Endothelial cell of umbilical vein (primary cell): ENCODE measurements around the gene SERPINB4. TPM values are rescaled to one million over a fixed set of nuclear protein-coding genes. Genes with fewer than 3 reads are reported as not detected.
"Not testable (repeated sequence)": the region's sequence is repeated elsewhere in the genome, so short reads cannot be mapped to it uniquely, and the experiment has no call there.

ENCODE experiments used
- BruUV-seq: library from RNA; stranded (reverse); fragments of 400-500 nt; replicated peaks from 2 replicates; lab custom pipeline; 2021; lab: Mats Ljungman, UMichigan
- CTCF ChIA-PET: fragments of 300-600, 350-600 bp; sonication (Branson Sonifier 250); formaldehyde crosslinking; loops from one replicate; lab custom pipeline; 2021; ENCODE audit warnings: antibody characterized with exemption, inconsistent platforms; lab: Charles Lee
- POLR2A ChIA-PET: fragments of 300-600, 350-600 bp; sonication (Branson Sonifier 250); formaldehyde crosslinking; loops from one replicate; lab custom pipeline; 2021; ENCODE audit warnings: antibody characterized with exemption, inconsistent platforms; lab: Charles Lee
- DNase-seq: peaks from one replicate; pipeline ENCODE4 v3.0.0-alpha.2; 2011; ENCODE audit warnings: low read depth, low spot score
- FAIRE-seq: peaks from 2 replicates; lab custom pipeline; 2011; peaks lifted over from hg19 to GRCh38; lab: Jason Lieb, UNC
- H2AFZ ChIP-seq: 2 replicates; pipeline ENCODE4 v1.6.0; 2012; ENCODE audit warnings: low read depth, low read length, control low read depth, inconsistent platforms
- H3K27ac ChIP-seq: 2 replicates; pipeline ENCODE4 v1.5.1; 2011; ENCODE audit warnings: low read depth, mild to moderate bottlenecking, control low read depth, low read length, moderate library complexity; ENCODE audit not compliant: insufficient read depth
- H3K27me3 ChIP-seq, 2 experiments: 2 replicates each; pipeline versions ENCODE4 v1.6.0 to v1.6.1; 2011; ENCODE audit warnings: low read length in 2 of 2, mixed read lengths in 1 of 2; ENCODE audit not compliant: control insufficient read depth in 2 of 2, insufficient read depth in 2 of 2
- H3K36me3 ChIP-seq, 2 experiments: 2 replicates in 1 of 2; 3 replicates in 1 of 2; pipeline ENCODE4 v1.5.1; 2011; ENCODE audit warnings: low read length in 2 of 2, mild to moderate bottlenecking in 1 of 2, moderate library complexity in 1 of 2; ENCODE audit not compliant: control insufficient read depth in 2 of 2, insufficient read depth in 2 of 2; ENCODE audit errors: extremely low read depth in 1 of 2
- H3K4me1 ChIP-seq: 3 replicates; pipeline ENCODE4 v1.5.1; 2011; ENCODE audit warnings: mild to moderate bottlenecking, low read length; ENCODE audit not compliant: control insufficient read depth, insufficient read depth; ENCODE audit errors: extremely low read depth
- H3K4me2 ChIP-seq: 2 replicates; pipeline ENCODE4 v1.6.1; 2011; ENCODE audit warnings: low read length, control low read depth, mixed read lengths; ENCODE audit not compliant: insufficient read depth
- H3K4me3 ChIP-seq, 3 experiments: fragments of 200-600 bp in 1 of 3; sonication (generic), shearing (Covaris generic) in 1 of 3; replicated peaks in 1 of 3; 2 replicates each; pipeline ENCODE4 v1.5.1; 2011 to 2016; ENCODE audit warnings: control low read depth in 3 of 3, low read length in 3 of 3, mild to moderate bottlenecking in 2 of 3, inconsistent platforms in 1 of 3, low read depth in 1 of 3, moderate library complexity in 1 of 3; ENCODE audit not compliant: insufficient read depth in 1 of 3
- H3K79me2 ChIP-seq: 2 replicates; pipeline ENCODE4 v1.6.0; 2012; ENCODE audit warnings: low read length, inconsistent platforms; ENCODE audit not compliant: control insufficient read depth, insufficient read depth
- H3K9ac ChIP-seq: replicated peaks from 2 replicates; pipeline ENCODE3; 2011; ENCODE audit warnings: low read length, control low read depth; ENCODE audit not compliant: insufficient read depth; ENCODE audit errors: extremely low read depth
- H3K9me1 ChIP-seq: replicated peaks from 3 replicates; pipeline ENCODE4 v1.6.0; 2011; ENCODE audit warnings: mild to moderate bottlenecking, low read length; ENCODE audit not compliant: control insufficient read depth, insufficient read depth; ENCODE audit errors: extremely low read depth
- H3K9me3 ChIP-seq: replicated peaks from 2 replicates; pipeline ENCODE4 v1.5.1; 2012; ENCODE audit warnings: low read length, inconsistent platforms; ENCODE audit not compliant: control insufficient read depth, insufficient read depth
- H4K20me1 ChIP-seq: replicated peaks from 2 replicates; pipeline ENCODE3; 2011; ENCODE audit warnings: mild to moderate bottlenecking, low read length; ENCODE audit not compliant: control insufficient read depth, insufficient read depth; ENCODE audit errors: extremely low read depth
- EZH2 ChIP-seq: IDR thresholded peaks from 2 replicates; pipeline ENCODE4 v1.6.1; 2012; ENCODE audit warnings: borderline replicate concordance, low read depth, mild to moderate bottlenecking, moderate library complexity, low read length, inconsistent platforms; ENCODE audit not compliant: severe bottlenecking
- FOS ChIP-seq: IDR thresholded peaks from 2 replicates; pipeline ENCODE4 v1.6.1; 2011; ENCODE audit warnings: mild to moderate bottlenecking, low read length, moderate library complexity, borderline replicate concordance; ENCODE audit not compliant: insufficient read depth
- GATA2 ChIP-seq: IDR thresholded peaks from 2 replicates; pipeline ENCODE4 v1.7.0; 2011; ENCODE audit warnings: low read depth, mild to moderate bottlenecking, moderate library complexity, mixed read lengths, low read length; ENCODE audit not compliant: insufficient read length, insufficient read depth
- JUN ChIP-seq: IDR thresholded peaks from 2 replicates; pipeline ENCODE4 v1.6.1; 2011; ENCODE audit warnings: borderline replicate concordance, low read depth; ENCODE audit not compliant: insufficient read length, insufficient read depth
- MYC ChIP-seq: IDR thresholded peaks from one replicate; pipeline ENCODE4 v1.6.1; 2011; ENCODE audit warnings: mild to moderate bottlenecking, low read depth, low read length
- POLR2A ChIP-seq: IDR thresholded peaks from 2 replicates; pipeline ENCODE4 v1.6.1; 2012; ENCODE audit warnings: low read depth, mild to moderate bottlenecking, control low read depth, low read length
- POLR2AphosphoS5 ChIP-seq: IDR thresholded peaks from 2 replicates; pipeline ENCODE4 v1.6.1; 2012; ENCODE audit warnings: low read depth, mild to moderate bottlenecking, control low read depth, low read length, moderate library complexity; ENCODE audit not compliant: insufficient read depth
- dilution Hi-C: fragments of 300-500 bp; cut with MboI; formaldehyde crosslinking; loops from one replicate; pipeline ENCODE4 v1.15.0; 2019; ENCODE audit warnings: low sequenced_read_pairs; ENCODE audit not compliant: extremely low pct_ligation_motif_present
- intact Hi-C: fragments of 100-400 bp; cut with micrococcal nuclease; formaldehyde crosslinking; loops from one replicate; pipeline ENCODE4 v1.10.0; 2022
- polyA plus RNA-seq, 4 experiments: library from polyadenylated mRNA; depleted of rRNA in 3 of 4; stranded (reverse) in 3 of 4; unstranded in 1 of 4; fragments of >200 nt; gene quantifications; 2 replicates each; pipeline versions ENCODE4 v1.2.1 to v1.2.3, GENCODE V29; 2011 to 2012; ENCODE audit warnings: missing spikeins in 1 of 4
- total RNA-seq: library from RNA; stranded (reverse); gene quantifications from 2 replicates; pipeline ENCODE4 v1.2.3, GENCODE V29; 2021
- TF ChIP-seq, protein P1 (sequence below): IDR thresholded peaks from 2 replicates; pipeline ENCODE4 v1.6.1; 2011; ENCODE audit not compliant: insufficient read depth, insufficient read length
- TF ChIP-seq, protein P2 (sequence below), 2 donors: IDR thresholded peaks; 1 replicate in 1 of 2; 2 replicates in 1 of 2; pipeline ENCODE4 v1.5.1; 2011; ENCODE audit warnings: low read length in 2 of 2, mild to moderate bottlenecking in 2 of 2, moderate library complexity in 2 of 2, control low read depth in 1 of 2, inconsistent platforms in 1 of 2, low read depth in 1 of 2; ENCODE audit not compliant: insufficient read depth in 1 of 2; ENCODE audit errors: extremely low read depth in 1 of 2

The SERPINB4 gene
- total and polyA plus RNA-seq, 2 donors (not counting 3 experiments of a cell fraction or from before 2014, with no cell fraction given) = not detected

- H3K36me3 ChIP-seq, BruUV-seq, H4K20me1 ChIP-seq, H3K9me1 ChIP-seq, POLR2A ChIA-PET, FAIRE-seq, DNase-seq, dilution Hi-C loops, H3K9ac ChIP-seq, H3K27ac ChIP-seq, H3K4me3 ChIP-seq, CTCF ChIA-PET, H3K27me3 ChIP-seq, H2AFZ ChIP-seq, intact Hi-C loops, H3K79me2 ChIP-seq, H3K4me2 ChIP-seq, H3K9me3 ChIP-seq, H3K4me1 ChIP-seq: not testable (repeated sequence)
Observed at GRCh38 chr18:63641157-63641680, 2.8 kb downstream of the SERPINB4 start.

GRCh38 chr18:63637703-63638102 lies 6.4 kb downstream of the SERPINB4 start:
- Histone ChIP-seq H4K20me1 (no peaks in the 10 kb centered on the region), H2AFZ (no peak overlapping the region), H3K4me1 (no peaks in the 10 kb centered on the region), H3K9ac (no peak overlapping the region), H3K4me2 (no peak overlapping the region), H3K79me2 (no peaks in the 10 kb centered on the region), H3K9me1 (no peaks in the 10 kb centered on the region), H3K27me3 (no peaks in the 10 kb centered on the region), H3K36me3 (no peaks in the 10 kb centered on the region), H3K4me3 (no peak overlapping the region), H3K9me3 (no peaks in the 10 kb centered on the region), H3K27ac (no peak overlapping the region)
- DNase-seq (no peak), FAIRE-seq (no peak)
- ChIA-PET CTCF (no interaction called here), POLR2A (no interaction called here)
- intact Hi-C loops = no loop called here
- TF ChIP-seq EZH2 (no peak), FOS (no peak), GATA2 (no peak), POLR2A (no peak), MYC (no peak), JUN (no peak), POLR2AphosphoS5 (no peak)
- TF ChIP-seq, protein P1, sequence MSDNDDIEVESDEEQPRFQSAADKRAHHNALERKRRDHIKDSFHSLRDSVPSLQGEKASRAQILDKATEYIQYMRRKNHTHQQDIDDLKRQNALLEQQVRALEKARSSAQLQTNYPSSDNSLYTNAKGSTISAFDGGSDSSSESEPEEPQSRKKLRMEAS = no peak
- TF ChIP-seq, protein P2, sequence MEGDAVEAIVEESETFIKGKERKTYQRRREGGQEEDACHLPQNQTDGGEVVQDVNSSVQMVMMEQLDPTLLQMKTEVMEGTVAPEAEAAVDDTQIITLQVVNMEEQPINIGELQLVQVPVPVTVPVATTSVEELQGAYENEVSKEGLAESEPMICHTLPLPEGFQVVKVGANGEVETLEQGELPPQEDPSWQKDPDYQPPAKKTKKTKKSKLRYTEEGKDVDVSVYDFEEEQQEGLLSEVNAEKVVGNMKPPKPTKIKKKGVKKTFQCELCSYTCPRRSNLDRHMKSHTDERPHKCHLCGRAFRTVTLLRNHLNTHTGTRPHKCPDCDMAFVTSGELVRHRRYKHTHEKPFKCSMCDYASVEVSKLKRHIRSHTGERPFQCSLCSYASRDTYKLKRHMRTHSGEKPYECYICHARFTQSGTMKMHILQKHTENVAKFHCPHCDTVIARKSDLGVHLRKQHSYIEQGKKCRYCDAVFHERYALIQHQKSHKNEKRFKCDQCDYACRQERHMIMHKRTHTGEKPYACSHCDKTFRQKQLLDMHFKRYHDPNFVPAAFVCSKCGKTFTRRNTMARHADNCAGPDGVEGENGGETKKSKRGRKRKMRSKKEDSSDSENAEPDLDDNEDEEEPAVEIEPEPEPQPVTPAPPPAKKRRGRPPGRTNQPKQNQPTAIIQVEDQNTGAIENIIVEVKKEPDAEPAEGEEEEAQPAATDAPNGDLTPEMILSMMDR (IDR thresholded peaks at IDR 0.05; ENCODE audit: extremely low read depth in 1 of 2, insufficient read depth in 1 of 2, low read depth in 1 of 2, low read length in 2 of 2) = no peak
- dilution Hi-C loops = no loop called here
- no TSS peak for BruUV-seq
